Smooth muscle cell (in vitro differentiated cells): Measurements from ENCODE around the gene ADA. TPM values are rescaled to one million over a fixed set of nuclear protein-coding genes. Genes with fewer than 3 reads are reported as not detected.

ENCODE experiments used
- DNase-seq: peaks from one replicate; lab custom pipeline; 2025; ENCODE audit not compliant: unreplicated experiment; lab: John Stamatoyannopoulos, UW
- H2AFZ ChIP-seq: fragments of 200-600 bp; sonication (generic); 2 replicates; pipeline ENCODE4 v1.6.0; 2016; ENCODE audit warnings: antibody characterized with exemption, low read depth, mild to moderate bottlenecking
- H3F3A ChIP-seq: fragments of 200-600 bp; sonication (generic); 2 replicates; pipeline ENCODE4 v1.6.0; 2017; ENCODE audit warnings: antibody characterized with exemption, low read depth
- H3K27ac ChIP-seq: fragments of 200-600 bp; sonication (generic); 2 replicates; pipeline ENCODE4 v1.5.1; 2016; ENCODE audit warnings: low read depth, mild to moderate bottlenecking
- H3K27me3 ChIP-seq: fragments of 200-600 bp; sonication (generic); 2 replicates; pipeline ENCODE4 v1.6.1; 2016; ENCODE audit warnings: low read depth, mild to moderate bottlenecking
- H3K36me3 ChIP-seq: fragments of 200-600 bp; sonication (generic); 2 replicates; pipeline ENCODE4 v1.5.1; 2016; ENCODE audit warnings: low read depth
- H3K4me1 ChIP-seq: fragments of 200-600 bp; sonication (generic); 2 replicates; pipeline ENCODE4 v1.5.1; 2016; ENCODE audit warnings: low read depth
- H3K4me2 ChIP-seq: fragments of 200-600 bp; sonication (generic); 2 replicates; pipeline ENCODE4 v1.6.0; 2016; ENCODE audit warnings: mild to moderate bottlenecking
- H3K4me3 ChIP-seq: fragments of 200-600 bp; sonication (generic); 2 replicates; pipeline ENCODE4 v1.5.1; 2016; ENCODE audit warnings: mild to moderate bottlenecking
- H3K79me2 ChIP-seq: fragments of 200-600 bp; sonication (generic); 2 replicates; pipeline ENCODE4 v1.6.0; 2016; ENCODE audit warnings: low read depth, mild to moderate bottlenecking
- H3K9ac ChIP-seq: fragments of 200-600 bp; sonication (generic); 2 replicates; pipeline ENCODE4 v1.6.0; 2016; ENCODE audit warnings: low read depth
- H3K9me3 ChIP-seq: fragments of 200-600 bp; sonication (generic); replicated peaks from 2 replicates; pipeline ENCODE4 v1.5.1; 2016; ENCODE audit warnings: low read depth
- H4K20me1 ChIP-seq: fragments of 200-600 bp; sonication (generic); 2 replicates; pipeline ENCODE4 v1.6.0; 2016; ENCODE audit warnings: low read depth
- WGBS: methylation state at CpG from one replicate; pipeline ENCODE4 v1.1.7; 2016; ENCODE audit warnings: low lambda C conversion rate; 5-methylcytosine and 5-hydroxymethylcytosine counted together
- polyA plus RNA-seq: library from polyadenylated mRNA; unstranded; fragments of >200 nt; fragmentation: Nextera tagmentation; extraction: Ambion mirVana; gene quantifications from 2 replicates; pipeline ENCODE4 v1.2.1, GENCODE V29; 2016
- total RNA-seq: library from RNA; depleted of rRNA; stranded (reverse); fragments of >200 nt; gene quantifications from 2 replicates; pipeline ENCODE4 v1.2.3, GENCODE V29; 2014
- TF ChIP-seq, protein P1 (sequence below): fragments of 200-600 bp; sonication (generic); IDR thresholded peaks from 2 replicates; pipeline ENCODE4 v1.5.1; 2017; ENCODE audit warnings: borderline replicate concordance, mild to moderate bottlenecking, antibody characterized with exemption; ENCODE audit not compliant: insufficient read depth, poor library complexity, severe bottlenecking

ADA gene
- total and polyA plus RNA-seq, 2 experiments from 2014 or later: 28.4 to 35.2 TPM

GRCh38 chr20:44646023-44646640, 5.4 kb downstream of the ADA start:
- 59% methylated on average over 4 of the region's 4 CpGs for WGBS
- Histone ChIP-seq H3K9ac (no peak overlapping the region), H3K4me2 (no peak overlapping the region)

DNA sequence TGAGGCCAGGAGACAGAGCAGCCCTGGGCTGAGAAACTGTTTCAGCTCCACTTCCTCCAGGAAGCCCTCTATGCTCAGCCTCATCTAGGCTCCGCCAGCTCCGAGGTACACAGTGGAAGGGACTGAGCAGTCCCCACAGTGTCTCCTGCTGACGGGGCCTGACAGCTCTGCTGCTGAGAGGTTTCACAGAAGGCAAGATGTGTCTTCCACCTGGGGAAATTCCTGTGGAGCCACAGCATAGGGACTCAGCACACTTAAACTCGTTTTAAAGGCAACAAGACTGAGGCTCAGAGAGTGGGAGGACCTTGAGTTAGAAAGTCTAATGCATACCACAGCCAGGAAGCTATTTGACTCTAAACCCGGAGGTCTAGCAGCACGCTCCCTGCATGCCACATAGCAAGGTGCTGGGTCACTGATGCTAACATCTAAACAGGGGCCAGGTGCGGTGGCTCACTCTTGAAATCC, 6.8 kb downstream of the ADA start:
- Histone ChIP-seq H3K9ac (peak overlapping the region; percentile 55), H3K4me3 (no peak overlapping the region), H3F3A (peaks cover 9% of the 10 kb centered on the region), H3K4me2 (no peak overlapping the region), H4K20me1 (no peaks in the 10 kb centered on the region), H3K36me3 (no peaks in the 10 kb centered on the region), H2AFZ (no peak overlapping the region), H3K79me2 (no peaks in the 10 kb centered on the region), H3K27me3 (no peaks in the 10 kb centered on the region), H3K9me3 (no peaks in the 10 kb centered on the region), H3K4me1 (peaks cover 29% of the 10 kb centered on the region), H3K27ac (peak overlapping the region; percentile 96)
- no peak for DNase-seq
- TF ChIP-seq, protein P1, sequence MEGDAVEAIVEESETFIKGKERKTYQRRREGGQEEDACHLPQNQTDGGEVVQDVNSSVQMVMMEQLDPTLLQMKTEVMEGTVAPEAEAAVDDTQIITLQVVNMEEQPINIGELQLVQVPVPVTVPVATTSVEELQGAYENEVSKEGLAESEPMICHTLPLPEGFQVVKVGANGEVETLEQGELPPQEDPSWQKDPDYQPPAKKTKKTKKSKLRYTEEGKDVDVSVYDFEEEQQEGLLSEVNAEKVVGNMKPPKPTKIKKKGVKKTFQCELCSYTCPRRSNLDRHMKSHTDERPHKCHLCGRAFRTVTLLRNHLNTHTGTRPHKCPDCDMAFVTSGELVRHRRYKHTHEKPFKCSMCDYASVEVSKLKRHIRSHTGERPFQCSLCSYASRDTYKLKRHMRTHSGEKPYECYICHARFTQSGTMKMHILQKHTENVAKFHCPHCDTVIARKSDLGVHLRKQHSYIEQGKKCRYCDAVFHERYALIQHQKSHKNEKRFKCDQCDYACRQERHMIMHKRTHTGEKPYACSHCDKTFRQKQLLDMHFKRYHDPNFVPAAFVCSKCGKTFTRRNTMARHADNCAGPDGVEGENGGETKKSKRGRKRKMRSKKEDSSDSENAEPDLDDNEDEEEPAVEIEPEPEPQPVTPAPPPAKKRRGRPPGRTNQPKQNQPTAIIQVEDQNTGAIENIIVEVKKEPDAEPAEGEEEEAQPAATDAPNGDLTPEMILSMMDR: no peak
- WGBS: 82% methylated on average over 7 of the region's 7 CpGs

More at GRCh38 chr20:44646023-44646640, 5.4 kb downstream of the ADA start:
- Histone ChIP-seq H3K4me1 (peaks cover 41% of the 10 kb centered on the region), H3K27ac (no peak overlapping the region), H3K36me3 (no peaks in the 10 kb centered on the region), H3K4me3 (no peak overlapping the region), H4K20me1 (no peaks in the 10 kb centered on the region), H3K27me3 (no peaks in the 10 kb centered on the region), H2AFZ (no peak overlapping the region), H3K79me2 (no peaks in the 10 kb centered on the region), H3F3A (peaks cover 9% of the 10 kb centered on the region), H3K9me3 (no peaks in the 10 kb centered on the region)
- no peak for DNase-seq
- TF ChIP-seq, protein P1: no peak

DNA sequence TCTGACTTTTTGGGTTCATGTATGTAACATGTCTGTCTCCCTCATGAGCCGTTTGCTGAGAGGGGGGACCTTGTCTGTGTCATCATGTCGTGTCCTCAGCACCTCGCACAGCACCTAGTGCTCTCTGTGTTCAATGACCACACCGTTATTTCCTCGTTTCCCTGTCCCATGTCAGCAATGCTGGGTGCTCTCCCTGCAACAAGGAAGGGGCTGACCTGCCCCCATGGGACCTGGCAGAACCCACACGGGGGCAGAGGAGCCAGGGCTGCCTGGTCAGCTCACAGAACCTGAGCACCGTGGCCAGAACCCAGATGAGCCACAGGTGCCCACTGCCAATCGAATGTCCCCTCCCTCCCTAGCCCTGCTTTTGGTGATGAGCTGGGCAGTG, 7.3 kb downstream of the ADA start:
- peaks cover 29% of the 10 kb centered on the region for H3K4me1 ChIP-seq
- peak overlapping the region; percentile 96 for H3K27ac ChIP-seq
- H3K36me3 ChIP-seq: no peaks in the 10 kb centered on the region
- no peak for DNase-seq
- H4K20me1 ChIP-seq: no peaks in the 10 kb centered on the region
- H3K27me3 ChIP-seq: no peaks in the 10 kb centered on the region
- H3K4me3 ChIP-seq: no peak overlapping the region
- WGBS: 89% methylated on average over 8 of the region's 8 CpGs
- no peak overlapping the region for H2AFZ ChIP-seq
- TF ChIP-seq, protein P1: no peak
- H3K9ac ChIP-seq: peak overlapping the region; percentile 55
- H3F3A ChIP-seq: peaks cover 9% of the 10 kb centered on the region
- H3K79me2 ChIP-seq: no peaks in the 10 kb centered on the region
- peak overlapping the region; percentile 63 for H3K4me2 ChIP-seq
- no peaks in the 10 kb centered on the region for H3K9me3 ChIP-seq
